Duodenal mucosa (tissue), 2 donors: ENCODE measurements around the gene PID1.

ENCODE experiments used
- H3K27ac ChIP-seq: one replicate; pipeline ENCODE4 v1.7.0; 2013; ENCODE audit warnings: low read depth, low read length
- H3K27me3 ChIP-seq, 2 donors: one replicate each; pipeline ENCODE4 v1.7.0; 2013; ENCODE audit warnings: low read length in 2 of 2, control low read depth in 1 of 2; ENCODE audit not compliant: insufficient read depth in 2 of 2, control insufficient read depth in 1 of 2
- H3K36me3 ChIP-seq, 2 donors: one replicate each; pipeline ENCODE4 v1.7.0; 2013; ENCODE audit warnings: low read length in 2 of 2, control low read depth in 1 of 2; ENCODE audit not compliant: insufficient read depth in 2 of 2, control insufficient read depth in 1 of 2
- H3K4me1 ChIP-seq, 2 donors: one replicate each; pipeline ENCODE4 v1.7.0; 2013; ENCODE audit warnings: low read length in 2 of 2, control low read depth in 1 of 2; ENCODE audit not compliant: insufficient read depth in 2 of 2, control insufficient read depth in 1 of 2
- H3K4me3 ChIP-seq, 2 donors: one replicate each; pipeline ENCODE4 v1.7.0; 2013; ENCODE audit warnings: low read length in 2 of 2, low read depth in 1 of 2
- H3K9ac ChIP-seq, 2 donors: one replicate each; pipeline ENCODE4 v1.7.0; 2013; ENCODE audit warnings: low read length in 2 of 2, low read depth in 1 of 2
- H3K9me3 ChIP-seq, 2 donors: one replicate each; pipeline ENCODE4 v1.7.0; 2013; ENCODE audit warnings: low read length in 2 of 2, control low read depth in 1 of 2; ENCODE audit not compliant: control insufficient read depth in 1 of 2

The PID1 gene

DNA sequence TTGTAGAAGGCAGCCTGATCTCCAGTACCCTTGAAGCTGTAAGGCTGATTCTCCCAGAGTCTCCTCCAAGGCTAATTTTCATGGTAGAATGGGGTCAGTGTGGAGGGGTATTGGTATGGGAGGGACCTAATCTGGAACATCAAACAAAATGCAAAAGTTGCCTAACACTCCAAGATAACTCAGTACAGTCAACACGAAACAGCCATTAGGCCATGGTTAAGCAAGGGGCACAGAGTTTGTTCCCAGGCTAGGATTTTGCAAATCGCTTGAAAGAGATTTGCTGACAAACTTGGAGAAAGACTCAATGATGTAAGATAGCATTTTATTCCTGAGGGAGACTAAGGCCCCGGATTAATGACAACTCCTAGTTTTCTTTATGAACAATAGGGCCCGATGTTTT lies 5.4 kb downstream of the PID1 start:
- Histone ChIP-seq H3K27me3 (no peaks in the 10 kb centered on the region), H3K36me3 (no peaks in the 10 kb centered on the region), H3K4me3 (no peak overlapping the region), H3K9me3 (peaks cover 0 to 8% of the 10 kb centered on the region in 2 donors), H3K9ac (no peak overlapping the region), H3K27ac (no peak overlapping the region), H3K4me1 (no peaks in the 10 kb centered on the region)

DNA sequence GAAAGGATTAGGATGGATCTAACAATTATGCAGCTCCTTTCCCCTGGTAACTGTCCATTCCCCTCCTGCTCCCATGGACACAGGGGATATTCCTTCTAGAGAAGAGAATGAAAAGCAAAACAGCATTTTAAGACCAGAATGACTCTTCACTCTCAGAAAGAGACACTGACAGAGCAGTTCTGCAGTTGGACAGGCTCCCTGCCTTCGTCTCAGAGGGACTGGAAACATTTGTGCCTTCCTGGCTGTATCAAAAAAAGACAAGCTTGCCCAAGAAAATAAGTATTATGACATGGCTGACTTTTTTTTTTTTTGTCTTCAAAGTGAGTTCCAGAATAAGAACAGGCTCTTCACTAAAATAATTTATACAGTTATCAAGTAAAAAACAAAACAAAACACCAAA lies 9.5 kb downstream of the PID1 start:
- Histone ChIP-seq H3K27ac (no peak overlapping the region), H3K4me1 (no peaks in the 10 kb centered on the region), H3K27me3 (no peaks in the 10 kb centered on the region), H3K36me3 (no peaks in the 10 kb centered on the region), H3K9me3 (peaks cover 0 to 8% of the 10 kb centered on the region in 2 donors), H3K4me3 (no peak overlapping the region), H3K9ac (no peak overlapping the region)

DNA sequence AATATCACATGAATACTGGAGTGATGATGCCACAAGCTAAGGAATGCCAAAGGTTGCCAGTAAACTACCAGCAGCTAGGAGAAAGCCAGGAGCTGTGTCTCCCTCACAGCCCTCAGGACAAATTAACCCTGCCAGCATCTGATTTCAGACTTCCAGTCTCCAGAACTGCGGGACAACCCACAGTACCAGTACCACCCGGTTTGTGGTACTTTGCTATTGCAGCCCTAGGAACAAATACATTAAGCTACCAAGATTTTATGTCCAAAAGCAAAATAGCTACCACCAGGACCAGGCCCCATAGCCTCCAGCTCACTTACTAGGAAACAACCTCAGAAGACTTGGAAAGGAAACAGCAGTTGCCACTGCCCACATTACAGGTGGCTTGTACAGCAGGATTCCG lies 10.0 kb downstream of the PID1 start:
- Histone ChIP-seq H3K4me3 (no peak overlapping the region), H3K9me3 (peaks cover 0 to 8% of the 10 kb centered on the region in 2 donors), H3K9ac (no peak overlapping the region), H3K36me3 (no peaks in the 10 kb centered on the region), H3K4me1 (no peaks in the 10 kb centered on the region), H3K27me3 (no peaks in the 10 kb centered on the region), H3K27ac (no peak overlapping the region)

DNA sequence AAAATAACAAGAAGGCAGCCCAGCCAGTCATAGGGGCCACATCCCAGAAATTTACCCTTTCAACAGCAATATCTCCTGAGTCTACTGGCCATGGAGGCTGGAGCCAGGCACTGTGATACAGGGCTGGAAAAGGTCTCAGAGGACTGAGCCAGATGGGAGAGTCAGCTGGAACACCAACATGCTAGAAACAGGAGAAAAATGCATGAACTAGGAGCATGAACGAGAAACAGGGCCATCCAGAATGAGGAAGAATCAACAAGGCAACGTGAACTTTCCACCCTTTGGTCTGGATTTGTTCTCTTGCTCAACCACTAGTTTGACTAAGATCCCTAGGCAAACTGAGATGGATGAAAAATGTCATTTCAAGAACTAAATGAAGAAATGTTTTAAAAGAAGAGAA lies 13.1 kb downstream of the PID1 start:
- Histone ChIP-seq H3K4me3 (no peak overlapping the region), H3K27ac (no peak overlapping the region), H3K9me3 (peaks cover 0 to 8% of the 10 kb centered on the region in 2 donors), H3K4me1 (no peaks in the 10 kb centered on the region), H3K36me3 (no peaks in the 10 kb centered on the region), H3K9ac (no peak overlapping the region), H3K27me3 (no peaks in the 10 kb centered on the region)

DNA sequence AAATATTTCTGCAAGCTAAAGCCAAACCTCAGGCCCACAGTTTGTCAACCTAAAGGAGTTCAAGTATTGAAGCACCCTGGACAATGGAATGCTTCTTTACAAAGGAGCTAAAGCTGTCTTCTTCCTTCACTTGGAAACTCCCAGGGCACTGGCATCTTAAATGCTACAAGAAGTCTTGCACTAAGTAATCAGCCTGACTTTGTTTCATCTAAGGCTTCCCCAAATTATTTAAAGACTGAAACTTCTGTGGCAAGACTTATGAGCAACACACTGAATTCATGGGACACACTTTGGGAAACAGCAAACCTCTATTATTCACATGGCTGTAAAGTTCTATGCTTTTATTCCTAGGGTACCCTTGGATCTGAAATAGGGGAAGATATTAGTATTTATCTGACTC lies 14.7 kb downstream of the PID1 start:
- peaks cover 0 to 6% of the 10 kb centered on the region in 2 donors for H3K9me3 ChIP-seq
- H3K4me3 ChIP-seq = no peak overlapping the region
- no peaks in the 10 kb centered on the region for H3K27me3 ChIP-seq
- H3K9ac ChIP-seq = no peak overlapping the region
- no peaks in the 10 kb centered on the region for H3K4me1 ChIP-seq
- no peak overlapping the region for H3K27ac ChIP-seq
- no peaks in the 10 kb centered on the region for H3K36me3 ChIP-seq

DNA sequence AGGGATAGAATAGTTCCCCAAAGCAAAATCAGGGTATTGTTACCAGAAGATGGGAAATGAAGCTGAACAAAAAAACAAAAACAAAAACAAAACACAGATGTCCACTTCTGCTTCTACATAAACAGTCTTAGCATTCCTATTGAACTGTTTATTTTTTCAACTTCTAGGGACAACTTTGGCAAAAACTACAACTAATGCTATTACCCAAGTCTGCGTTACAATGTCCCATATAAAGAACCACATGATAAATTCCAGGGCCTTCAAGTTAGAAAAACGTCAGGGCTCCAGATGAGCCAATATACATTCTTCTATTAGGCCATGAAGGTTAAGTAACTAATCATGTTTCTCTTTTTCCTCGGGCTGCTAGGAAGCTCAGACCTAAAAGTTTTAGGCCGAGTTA lies 16.9 kb downstream of the PID1 start:
- no peaks in the 10 kb centered on the region for H3K4me1 ChIP-seq
- H3K27me3 ChIP-seq = no peaks in the 10 kb centered on the region
- no peaks in the 10 kb centered on the region for H3K9me3 ChIP-seq
- no peaks in the 10 kb centered on the region for H3K36me3 ChIP-seq
- no peak overlapping the region for H3K9ac ChIP-seq
- no peak overlapping the region for H3K27ac ChIP-seq
- H3K4me3 ChIP-seq = no peak overlapping the region

DNA sequence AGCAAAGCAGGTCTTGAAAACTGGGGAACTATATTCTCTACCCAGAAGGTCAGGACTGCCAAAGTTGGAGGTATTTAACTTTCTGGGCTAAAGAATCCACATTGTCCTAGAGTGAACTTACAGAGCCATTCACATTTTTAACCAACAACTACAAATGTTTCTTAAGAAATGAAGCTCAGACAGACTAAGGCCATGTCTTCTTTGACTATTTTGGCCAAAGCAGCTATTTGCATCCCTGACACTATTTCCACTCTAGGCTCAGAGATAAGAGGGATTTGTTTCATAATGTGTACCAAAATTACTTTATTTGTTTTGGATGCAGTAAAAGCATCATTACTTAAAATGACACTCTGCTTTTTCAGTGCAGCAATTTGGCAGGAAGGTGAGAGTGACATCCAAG lies 18.1 kb downstream of the PID1 start:
- no peak overlapping the region for H3K4me3 ChIP-seq
- H3K27me3 ChIP-seq = no peaks in the 10 kb centered on the region
- H3K27ac ChIP-seq = no peak overlapping the region
- no peaks in the 10 kb centered on the region for H3K4me1 ChIP-seq
- no peaks in the 10 kb centered on the region for H3K36me3 ChIP-seq
- H3K9ac ChIP-seq = no peak overlapping the region
- no peaks in the 10 kb centered on the region for H3K9me3 ChIP-seq

DNA sequence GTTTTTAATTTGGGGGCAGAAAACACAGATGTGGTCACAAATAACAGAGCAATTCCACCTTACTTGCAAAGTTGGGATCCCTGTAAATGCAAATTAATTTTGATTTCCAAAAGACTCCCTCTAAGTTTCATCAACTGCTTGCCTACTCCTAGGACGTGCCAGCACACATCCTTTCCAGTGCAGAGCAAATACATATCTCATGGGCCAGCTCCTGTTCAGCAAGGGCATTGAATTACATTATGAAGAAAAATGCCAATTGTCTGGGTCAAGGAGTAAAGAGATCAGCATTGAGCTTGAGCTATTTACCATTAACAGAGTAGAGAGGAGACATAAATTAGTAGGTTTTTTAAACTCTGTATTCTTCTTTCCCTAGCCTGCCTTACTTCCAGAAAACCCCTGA lies 18.8 kb downstream of the PID1 start:
- Histone ChIP-seq H3K27ac (no peak overlapping the region), H3K4me1 (no peaks in the 10 kb centered on the region), H3K4me3 (no peak overlapping the region), H3K27me3 (no peaks in the 10 kb centered on the region), H3K9ac (no peak overlapping the region), H3K36me3 (no peaks in the 10 kb centered on the region), H3K9me3 (no peaks in the 10 kb centered on the region)

DNA sequence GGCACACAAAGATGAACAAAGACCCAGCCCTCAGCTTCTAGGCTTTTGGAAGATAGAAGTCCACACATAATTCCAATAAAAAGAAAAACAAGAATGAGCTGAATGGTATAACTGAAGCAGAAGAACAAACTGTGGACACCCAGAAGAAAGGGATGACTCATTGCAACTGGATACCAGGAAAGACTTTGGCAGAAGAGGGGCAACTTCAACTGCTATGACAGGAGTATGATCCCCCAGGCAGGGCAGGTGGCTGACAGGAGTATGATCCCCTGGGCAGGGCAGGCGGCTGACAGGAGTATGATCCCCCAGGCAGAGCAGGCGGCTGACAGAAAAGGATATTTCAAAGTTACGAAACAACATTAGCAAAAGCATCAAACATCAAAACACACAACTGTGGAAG lies 21.6 kb downstream of the PID1 start:
- H3K36me3 ChIP-seq = no peaks in the 10 kb centered on the region
- no peaks in the 10 kb centered on the region for H3K4me1 ChIP-seq
- no peaks in the 10 kb centered on the region for H3K9me3 ChIP-seq
- H3K27me3 ChIP-seq = no peaks in the 10 kb centered on the region
- H3K4me3 ChIP-seq = no peak overlapping the region
- no peak overlapping the region for H3K27ac ChIP-seq
- H3K9ac ChIP-seq = no peak overlapping the region

DNA sequence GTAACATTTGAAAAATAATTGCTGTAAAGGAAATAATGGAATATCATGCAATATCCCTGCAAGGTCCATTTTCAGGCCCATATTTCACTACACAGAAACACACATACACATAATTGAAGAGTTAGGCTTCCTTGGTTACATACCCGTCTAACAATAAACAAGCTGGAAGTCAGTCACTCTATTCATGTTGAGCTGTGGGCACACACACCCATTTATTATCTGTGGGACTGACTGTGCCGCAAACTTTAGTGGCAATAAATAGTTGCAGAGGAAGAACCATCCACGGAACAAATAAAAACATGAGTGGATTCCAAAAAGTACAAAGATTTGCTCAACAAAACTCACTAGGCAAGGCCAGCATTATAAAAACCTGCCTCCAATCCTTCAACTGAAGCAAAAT lies 24.8 kb downstream of the PID1 start:
- Histone ChIP-seq H3K9ac (no peak overlapping the region), H3K27me3 (no peaks in the 10 kb centered on the region), H3K36me3 (no peaks in the 10 kb centered on the region), H3K4me1 (no peaks in the 10 kb centered on the region), H3K27ac (no peak overlapping the region), H3K9me3 (peaks cover under 1 to 2% of the 10 kb centered on the region in 2 donors), H3K4me3 (no peak overlapping the region)

DNA sequence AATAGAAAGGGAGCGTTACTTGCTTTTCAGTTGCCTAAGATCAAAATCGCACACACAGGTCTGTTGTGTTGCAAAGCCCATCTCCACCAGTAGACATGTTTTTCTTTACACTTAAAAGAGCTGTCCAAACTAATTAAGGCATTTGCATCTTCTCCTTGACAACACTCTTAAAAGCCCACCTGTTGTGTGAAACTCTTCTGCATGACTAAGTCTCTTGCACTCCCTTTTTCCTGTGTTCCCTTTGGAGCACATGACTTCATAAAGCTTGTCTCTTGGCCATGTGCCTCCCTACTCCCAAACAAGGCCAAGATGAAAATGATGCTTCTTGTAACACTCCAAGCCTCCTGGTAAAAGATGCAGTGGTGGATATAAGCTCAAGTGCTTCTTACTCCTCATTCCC lies 26.1 kb downstream of the PID1 start:
- H3K9me3 ChIP-seq = peaks cover 2 to 11% of the 10 kb centered on the region in 2 donors
- H3K27ac ChIP-seq = no peak overlapping the region
- H3K9ac ChIP-seq = no peak overlapping the region
- H3K4me3 ChIP-seq = no peak overlapping the region
- no peaks in the 10 kb centered on the region for H3K4me1 ChIP-seq
- no peaks in the 10 kb centered on the region for H3K36me3 ChIP-seq
- no peaks in the 10 kb centered on the region for H3K27me3 ChIP-seq
